SU-DHL-6 (cell line): Measurements from ENCODE around the gene ADAMTS19.

Experiments
- CTCF ChIP-seq: fragments of 200-600 bp; sonication (generic); IDR thresholded peaks from one replicate; pipeline ENCODE4 v1.5.1; 2017; ENCODE audit warnings: antibody characterized with exemption, mild to moderate bottlenecking, low read length, moderate library complexity; ENCODE audit not compliant: insufficient read depth, poor library complexity, severe bottlenecking
- EZH2phosphoT487 ChIP-seq: fragments of 200-600 bp; sonication (generic), shearing (Covaris generic); conservative IDR thresholded peaks from 2 replicates; pipeline ENCODE4 v1.6.1; 2018; ENCODE audit warnings: mild to moderate bottlenecking, antibody characterized with exemption, low read length, moderate library complexity, mixed read lengths

DNA sequence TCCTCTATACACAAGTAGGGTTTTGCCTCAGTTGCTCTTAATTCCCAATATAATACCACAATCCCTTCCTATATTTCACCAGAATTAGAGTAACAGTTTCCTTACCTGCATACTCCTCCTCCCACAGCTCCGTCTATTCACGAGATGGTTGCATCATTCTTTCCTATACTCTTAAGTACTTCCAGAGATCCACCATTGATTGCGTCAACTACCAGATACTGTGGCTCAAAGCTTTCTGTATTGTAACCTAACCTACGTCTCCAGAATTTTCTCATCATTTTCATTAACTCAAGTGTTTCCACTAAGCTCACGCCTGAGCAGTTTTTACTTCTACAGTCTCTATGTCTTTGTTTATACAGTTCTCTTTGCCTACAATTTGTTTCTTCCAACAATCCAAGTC lies 256.6 kb downstream of the ADAMTS19 start:
- TF ChIP-seq CTCF: no peak
- TF ChIP-seq EZH2phosphoT487: no peak
